Inferior parietal cortex (tissue), 1 donor: ENCODE results near the gene THAP4.
A peak's percentile ranks its signal among the peaks of the same experiment; 100 is the strongest.
"Not testable (repeated sequence)": the region's sequence is repeated elsewhere in the genome, so short reads cannot be mapped to it uniquely, and the experiment has no call there.

ENCODE experiments used
- DNase-seq: peaks from one replicate; pipeline ENCODE4 v3.0.0-alpha.2; 2016; ENCODE audit errors: extremely low spot score

Gene THAP4

GRCh38 chr2:241586564-241587264, 50.2 kb downstream of the THAP4 start:
- DNase-seq: no peak

- no peak for DNase-seq
Measured at GRCh38 chr2:241584436-241584835, 52.5 kb downstream of the THAP4 start.

GRCh38 chr2:241582806-241583205, 54.2 kb downstream of the THAP4 start:
- DNase-seq: no peak

- no peak for DNase-seq
Measured at GRCh38 chr2:241582328-241582727, 54.6 kb downstream of the THAP4 start.

GRCh38 chr2:241579281-241579680, 57.7 kb downstream of the THAP4 start:
- DNase-seq: no peak

GRCh38 chr2:241577413-241578122, 59.4 kb downstream of the THAP4 start:
- DNase-seq: peak; percentile 38

GRCh38 chr2:241576293-241576654, 60.7 kb downstream of the THAP4 start:
- DNase-seq: no peak

- no peak for DNase-seq
Measured at GRCh38 chr2:241575624-241576292, 61.2 kb downstream of the THAP4 start.

- no peak for DNase-seq
Measured at GRCh38 chr2:241574911-241575623, 61.9 kb downstream of the THAP4 start.

GRCh38 chr2:241573741-241574140, 63.2 kb downstream of the THAP4 start:
- DNase-seq: no peak

GRCh38 chr2:241572915-241573651, 63.9 kb downstream of the THAP4 start:
- not testable (repeated sequence) for DNase-seq

- no peak for DNase-seq
Measured at GRCh38 chr2:241571821-241572620, 64.9 kb downstream of the THAP4 start.

GRCh38 chr2:241570961-241571581, 65.9 kb downstream of the THAP4 start:
- no peak for DNase-seq

GRCh38 chr2:241569831-241570281, 67.1 kb downstream of the THAP4 start:
- DNase-seq: no peak

- no peak for DNase-seq
Measured at GRCh38 chr2:241568726-241569125, 68.2 kb downstream of the THAP4 start.

- DNase-seq: no peak
Measured at GRCh38 chr2:241567776-241568175, 69.2 kb downstream of the THAP4 start.

GRCh38 chr2:241567266-241567665, 69.7 kb downstream of the THAP4 start:
- DNase-seq: not testable (repeated sequence)

- no peak for DNase-seq
Measured at GRCh38 chr2:241566468-241566867, 70.5 kb downstream of the THAP4 start.

- not testable (repeated sequence) for DNase-seq
Measured at GRCh38 chr2:241566021-241566420, 70.9 kb downstream of the THAP4 start.

GRCh38 chr2:241565411-241565810, 71.5 kb downstream of the THAP4 start:
- no peak for DNase-seq
